ENCODE measurements around the gene FADS2. TPM values are rescaled to one million over a fixed set of nuclear protein-coding genes. Genes with fewer than 3 reads are reported as not detected.

FADS2 gene
- polyA plus RNA-seq, 4 donors, result 86.1 to 110 (median 94.1) TPM

DNA sequence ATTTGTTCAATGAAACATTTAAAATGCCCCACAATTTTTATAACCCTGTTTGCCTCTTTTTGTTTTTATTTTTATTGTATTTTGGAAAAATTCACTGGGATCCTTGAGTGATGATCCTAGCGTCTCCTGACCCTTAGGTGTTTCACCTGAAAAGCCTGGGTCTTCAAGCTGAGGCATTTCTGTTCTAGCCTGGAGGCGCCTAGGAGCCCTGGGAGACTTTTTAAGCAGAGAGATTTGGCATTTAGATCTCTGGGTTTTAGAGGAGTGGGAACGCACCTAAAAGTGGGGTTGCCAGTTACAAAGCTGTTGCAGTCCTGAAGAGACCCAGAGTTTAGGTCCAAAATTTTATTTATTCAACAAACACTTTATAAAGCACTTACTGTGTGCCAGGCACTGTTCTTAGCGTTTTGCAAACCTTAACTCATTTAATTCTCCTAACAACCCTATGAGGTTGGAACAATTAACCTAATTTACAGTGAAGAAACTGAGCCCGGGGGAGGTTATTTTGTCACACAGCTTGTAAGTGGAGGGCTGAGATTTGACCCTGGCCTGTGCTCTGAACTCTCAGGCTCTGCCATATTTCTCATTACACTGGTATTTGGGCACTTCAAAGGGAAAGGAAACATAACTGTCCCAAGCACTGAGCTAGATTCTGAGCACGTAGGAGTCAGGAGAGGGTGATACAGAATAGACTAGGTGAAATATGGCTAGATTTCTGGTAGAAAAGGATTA lies 10.5 kb upstream of the FADS2 start:
- DNase-seq (ENCODE audit: low read depth in 4 of 4, low spot score in 3 of 4), result no peak

DNA sequence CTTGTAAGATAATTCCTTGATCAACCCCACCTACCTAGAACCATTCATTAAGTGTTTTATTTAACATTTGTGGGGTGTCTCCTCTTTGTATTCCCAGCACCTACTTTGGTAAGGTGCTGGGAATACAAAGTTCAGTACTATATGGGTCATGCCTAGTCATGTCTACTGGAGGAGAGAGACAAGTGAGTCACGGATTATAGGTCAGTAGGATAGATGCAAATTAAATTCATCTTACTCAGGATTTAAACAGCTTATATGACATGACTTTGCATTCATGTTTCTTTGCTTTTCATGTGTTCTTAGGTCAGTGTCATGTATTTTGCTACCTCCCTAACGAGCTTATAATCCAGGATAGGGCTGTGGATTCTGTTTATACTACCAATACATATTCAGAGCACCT lies 7.9 kb upstream of the FADS2 start:
- DNase-seq (ENCODE audit: low read depth in 4 of 4, low spot score in 3 of 4), result no peak

DNA sequence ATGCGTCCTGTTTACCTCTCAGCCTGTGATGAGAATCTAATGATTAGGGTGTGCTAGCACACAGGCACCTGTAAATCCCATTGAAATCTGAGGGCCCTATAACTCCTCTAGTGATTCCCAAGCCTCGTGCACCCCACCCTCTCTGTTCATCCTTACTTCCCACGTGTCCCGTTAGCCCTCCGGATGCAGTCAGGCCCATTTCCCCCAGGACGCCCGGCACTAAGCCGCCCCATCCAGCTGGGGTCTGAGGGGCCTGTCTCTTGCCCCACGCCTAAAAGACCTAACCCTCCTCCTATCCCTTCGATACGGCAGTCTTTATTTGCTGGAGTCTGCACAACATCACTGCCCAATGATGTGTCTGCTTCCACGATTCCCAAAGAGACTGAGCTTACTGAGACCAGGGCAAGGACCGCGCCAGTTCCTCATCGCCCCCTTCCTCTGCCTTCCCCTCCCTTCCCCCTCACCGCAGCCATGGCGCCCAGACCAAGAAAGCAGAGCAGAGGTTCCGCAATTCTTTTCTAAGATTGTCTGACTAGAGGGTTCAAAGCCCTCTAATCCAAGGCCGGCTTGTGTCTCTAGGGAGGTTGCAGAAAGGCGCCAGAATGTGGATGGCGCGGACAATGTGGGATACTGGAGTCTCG lies 1.1 kb upstream of the FADS2 start:
- no peak for DNase-seq (ENCODE audit: low read depth in 4 of 4, low spot score in 3 of 4)

DNA sequence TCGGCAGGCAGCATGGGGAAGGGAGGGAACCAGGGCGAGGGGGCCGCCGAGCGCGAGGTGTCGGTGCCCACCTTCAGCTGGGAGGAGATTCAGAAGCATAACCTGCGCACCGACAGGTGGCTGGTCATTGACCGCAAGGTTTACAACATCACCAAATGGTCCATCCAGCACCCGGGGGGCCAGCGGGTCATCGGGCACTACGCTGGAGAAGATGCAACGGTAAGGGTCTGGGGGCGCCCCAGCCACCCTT lies 204 bp downstream of the FADS2 start:
- DNase-seq (ENCODE audit: low read depth in 4 of 4, low spot score in 3 of 4), result no peak

DNA sequence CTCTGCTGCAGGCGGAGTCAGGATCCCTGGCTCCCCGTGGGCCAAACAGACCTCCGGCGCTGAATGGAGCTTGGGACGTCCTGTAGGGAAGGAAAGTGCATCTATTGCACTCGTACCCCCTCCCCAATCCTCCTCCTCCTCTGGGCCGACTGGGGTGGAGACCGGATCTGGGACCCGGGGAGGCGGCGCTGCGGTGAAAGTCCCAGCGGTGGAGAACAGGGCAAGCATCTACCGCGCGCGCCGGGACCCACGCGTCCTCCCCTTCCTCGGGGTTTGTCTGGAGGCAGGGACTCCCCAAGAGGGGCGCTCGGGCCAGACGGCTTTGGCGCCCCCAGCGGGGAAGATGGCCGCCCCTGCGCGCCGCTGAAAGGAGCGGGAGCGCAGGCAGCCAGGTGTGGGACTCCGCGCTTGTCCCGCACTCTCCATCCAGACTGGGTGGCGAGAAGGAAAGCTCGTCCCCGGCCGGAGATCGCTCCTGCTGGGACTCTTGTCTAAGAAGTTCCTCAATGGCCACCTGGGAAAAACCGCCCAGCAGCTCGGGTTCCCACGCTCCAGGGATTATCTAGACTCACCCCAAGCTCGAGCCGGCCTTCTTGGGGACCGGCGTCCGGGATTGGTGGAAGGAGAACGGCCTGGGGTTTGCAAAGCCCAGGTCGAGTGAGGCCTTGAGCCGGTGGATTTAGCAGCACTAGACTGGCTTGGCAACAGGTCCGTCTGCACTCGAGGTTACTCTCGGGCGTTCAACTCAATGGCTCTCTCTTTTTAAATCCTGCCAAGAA lies 718 bp downstream of the FADS2 start:
- no peak for DNase-seq (ENCODE audit: low read depth in 4 of 4, low spot score in 3 of 4)

DNA sequence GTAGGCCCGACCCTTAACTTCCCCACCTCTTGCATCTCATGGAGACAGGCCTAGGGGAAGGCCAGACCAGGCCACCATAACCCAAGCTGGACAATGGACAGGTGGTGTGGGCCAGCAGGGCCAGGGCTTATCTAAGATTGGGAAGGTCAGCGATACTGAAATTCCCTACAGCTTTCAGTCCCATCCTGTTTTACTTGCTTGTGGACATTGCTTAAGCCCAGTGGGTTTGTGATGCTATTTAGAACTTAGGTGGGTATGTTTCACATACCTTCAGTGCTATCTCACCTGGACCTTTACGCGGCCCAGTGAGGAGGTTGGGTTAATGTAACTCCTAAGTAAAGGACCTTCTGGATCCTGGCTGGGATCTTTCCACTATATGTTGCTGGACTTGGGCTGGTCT lies 1.7 kb downstream of the FADS2 start:
- no peak for DNase-seq (ENCODE audit: low read depth in 4 of 4, low spot score in 3 of 4)

DNA sequence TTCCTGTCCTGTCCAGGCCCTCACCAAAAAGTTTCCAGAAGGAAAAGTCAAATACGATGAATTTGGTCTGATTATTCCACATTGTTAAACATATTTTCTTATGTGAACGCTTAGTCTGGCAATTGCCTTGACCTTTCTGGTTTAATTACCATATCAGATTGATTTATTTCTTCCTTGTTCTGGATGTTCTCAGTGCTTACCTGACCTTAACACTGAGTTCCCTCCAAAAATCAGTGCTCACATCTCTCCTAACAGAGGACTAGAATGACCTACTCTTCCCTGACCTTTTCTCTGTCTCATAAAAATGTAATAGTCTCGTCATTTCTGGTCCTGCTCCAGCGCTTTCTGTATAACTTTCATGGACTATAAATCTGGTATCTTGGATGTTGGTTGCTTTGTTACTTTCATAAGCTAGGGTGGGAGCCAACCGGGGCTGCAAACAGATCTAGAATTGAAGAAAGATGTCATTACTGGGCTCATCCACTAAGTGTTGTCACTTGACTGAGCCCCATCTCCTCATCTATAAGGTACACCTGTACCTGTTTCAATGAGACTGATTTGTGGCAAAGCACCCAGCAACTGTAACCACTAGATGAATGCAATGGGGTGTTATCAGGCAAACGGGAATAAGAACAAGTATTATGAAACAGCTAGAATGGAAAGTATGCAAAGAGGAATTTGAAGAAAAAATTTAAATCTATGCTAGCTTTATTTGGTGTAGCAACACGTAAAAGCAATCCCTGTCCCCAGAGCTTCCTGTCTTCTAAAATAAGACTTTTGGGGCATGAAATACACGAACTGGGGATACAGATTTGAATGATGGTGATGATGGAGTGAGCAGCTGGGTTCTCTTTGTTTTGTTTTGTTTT lies 2.4 kb downstream of the FADS2 start:
- DNase-seq (ENCODE audit: low read depth in 4 of 4, low spot score in 3 of 4), result no peak

DNA sequence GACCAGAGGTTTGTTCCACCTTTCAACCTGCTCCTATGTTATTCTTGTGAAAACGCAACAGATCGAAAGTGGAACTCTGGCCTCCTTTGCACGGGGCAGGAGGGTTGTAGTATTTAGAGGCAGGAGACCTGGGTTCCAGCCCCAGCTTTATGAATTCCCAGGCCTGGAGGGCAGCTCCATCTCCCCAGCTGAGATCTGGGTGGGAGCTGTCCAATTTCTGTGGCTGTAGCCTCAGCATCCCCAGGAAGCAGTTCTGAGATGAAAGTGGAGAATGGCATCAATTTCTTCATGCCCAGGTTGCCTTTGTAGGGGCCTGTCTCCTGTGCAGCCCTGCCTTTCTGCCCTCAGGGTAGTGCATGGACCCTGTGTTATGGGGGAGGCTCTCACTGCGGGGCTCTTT lies 4.1 kb downstream of the FADS2 start:
- no peak for DNase-seq (ENCODE audit: low read depth in 4 of 4, low spot score in 3 of 4)

DNA sequence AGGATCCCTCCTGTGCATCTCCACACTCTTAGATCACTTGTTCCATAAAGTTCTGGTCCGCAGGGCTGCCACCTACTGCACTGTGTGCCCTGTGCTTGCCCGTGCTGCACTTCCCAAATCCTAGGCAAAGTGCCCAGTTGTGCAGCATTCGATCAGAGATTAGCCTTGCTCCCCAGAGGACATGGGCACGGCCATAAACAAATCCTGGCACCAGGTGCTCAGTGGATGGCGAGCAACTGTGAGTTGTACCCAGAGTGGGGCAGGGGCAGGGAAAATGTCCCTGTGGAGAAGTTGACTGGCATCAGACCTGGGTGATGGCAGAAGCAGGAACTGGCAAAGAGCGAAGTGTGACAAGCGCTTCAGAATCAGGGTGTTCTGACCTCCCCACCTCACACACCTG lies 4.7 kb downstream of the FADS2 start:
- no peak for DNase-seq (ENCODE audit: low read depth in 4 of 4, low spot score in 3 of 4)

DNA sequence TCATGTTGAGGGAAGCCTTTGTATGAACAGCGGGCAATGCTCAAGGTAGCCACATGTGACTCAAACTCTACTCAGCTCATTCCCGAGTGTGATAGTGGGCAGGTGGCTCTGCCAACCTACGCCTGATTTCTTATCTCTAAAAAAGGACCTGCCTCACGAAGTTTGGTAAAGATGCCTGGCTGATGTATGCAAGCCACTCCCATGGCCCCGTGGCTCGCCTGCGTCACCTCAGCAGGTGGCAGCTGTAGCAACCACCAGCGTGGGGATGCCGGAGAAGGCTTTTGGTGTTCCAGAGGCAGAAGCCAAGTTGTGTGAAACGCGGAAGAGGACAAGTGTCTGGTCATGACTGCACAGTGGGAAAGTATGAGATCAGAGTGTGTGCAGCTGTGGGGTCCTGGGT lies 5.4 kb downstream of the FADS2 start:
- no peak for DNase-seq (ENCODE audit: low read depth in 4 of 4, low spot score in 3 of 4)

DNA sequence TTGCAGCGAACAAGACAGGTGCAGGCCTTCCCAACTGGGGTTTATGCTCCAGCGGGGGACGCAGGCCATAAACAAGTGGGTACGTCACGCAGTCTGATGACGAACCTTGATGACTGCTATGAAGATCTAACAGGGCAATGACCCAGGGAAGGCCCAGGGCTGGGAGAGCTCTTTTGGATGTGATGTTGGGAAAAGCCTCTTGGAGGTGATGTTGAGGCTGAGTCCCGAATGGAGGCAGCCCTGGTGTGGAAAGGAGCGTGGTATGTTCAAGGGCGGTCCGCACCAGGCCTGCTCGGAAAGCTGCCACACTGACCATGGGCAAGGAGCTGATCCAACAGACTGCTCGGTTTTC lies 5.8 kb downstream of the FADS2 start:
- no peak for DNase-seq (ENCODE audit: low read depth in 4 of 4, low spot score in 3 of 4)

DNA sequence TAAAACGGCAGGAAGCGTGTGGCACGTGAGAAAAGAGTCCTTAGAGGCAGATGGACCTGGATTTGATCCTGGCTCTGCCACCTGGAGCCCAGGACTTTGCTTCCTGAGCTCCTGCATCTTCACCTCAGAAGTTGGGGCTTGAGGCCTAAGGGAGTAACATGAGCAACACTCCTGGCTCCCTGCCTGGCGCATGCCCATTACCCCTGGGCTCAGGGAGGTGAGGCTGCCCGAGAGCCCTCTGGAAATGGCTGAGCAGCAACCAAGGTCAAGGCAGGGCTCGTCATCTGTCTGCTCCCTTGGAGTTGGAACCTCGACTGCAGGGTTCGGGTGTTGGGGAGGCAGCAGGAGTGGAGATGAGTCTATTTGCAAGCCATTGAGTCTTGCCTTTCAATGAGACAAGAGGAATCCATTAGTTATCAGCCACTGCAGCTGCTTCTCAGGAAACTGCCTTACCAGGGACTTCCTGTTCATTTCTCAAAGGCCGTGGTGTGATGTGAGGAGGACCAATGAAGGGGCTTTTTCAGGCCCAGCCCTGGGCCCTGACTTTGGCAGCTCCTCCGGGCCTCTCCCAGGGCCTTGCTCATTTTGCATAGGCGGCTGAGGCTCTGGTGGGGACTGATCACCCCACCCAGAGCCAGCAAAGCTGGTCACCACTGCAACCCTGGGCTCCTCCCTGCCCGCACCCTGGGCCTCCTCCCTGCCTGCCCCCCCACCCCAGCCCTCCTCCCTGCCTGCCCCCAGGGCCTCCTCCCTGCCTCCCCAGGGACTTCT lies 6.4 kb downstream of the FADS2 start:
- DNase-seq (ENCODE audit: low read depth in 4 of 4, low spot score in 3 of 4), result no peak

DNA sequence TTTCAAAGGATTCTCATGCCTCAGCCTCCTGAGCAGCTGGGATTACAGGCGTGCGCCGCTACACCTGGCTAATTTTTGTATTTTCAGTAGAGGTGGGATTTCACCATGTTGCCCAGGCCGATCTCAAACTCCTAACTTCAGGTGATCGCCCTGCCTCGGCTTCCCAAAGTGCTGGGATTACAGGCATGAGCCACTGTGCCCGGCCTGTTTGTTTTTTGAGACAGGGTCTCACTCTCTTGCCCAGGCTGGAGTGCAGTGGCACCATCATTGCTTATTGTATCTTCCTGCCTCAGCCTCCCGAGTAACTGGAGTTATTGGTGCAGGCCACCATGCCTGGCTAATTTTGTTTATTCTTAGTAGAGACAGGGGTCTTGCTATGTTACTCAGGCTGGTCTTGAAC lies 8.1 kb downstream of the FADS2 start:
- no peak for DNase-seq (ENCODE audit: low read depth in 4 of 4, low spot score in 3 of 4)

DNA sequence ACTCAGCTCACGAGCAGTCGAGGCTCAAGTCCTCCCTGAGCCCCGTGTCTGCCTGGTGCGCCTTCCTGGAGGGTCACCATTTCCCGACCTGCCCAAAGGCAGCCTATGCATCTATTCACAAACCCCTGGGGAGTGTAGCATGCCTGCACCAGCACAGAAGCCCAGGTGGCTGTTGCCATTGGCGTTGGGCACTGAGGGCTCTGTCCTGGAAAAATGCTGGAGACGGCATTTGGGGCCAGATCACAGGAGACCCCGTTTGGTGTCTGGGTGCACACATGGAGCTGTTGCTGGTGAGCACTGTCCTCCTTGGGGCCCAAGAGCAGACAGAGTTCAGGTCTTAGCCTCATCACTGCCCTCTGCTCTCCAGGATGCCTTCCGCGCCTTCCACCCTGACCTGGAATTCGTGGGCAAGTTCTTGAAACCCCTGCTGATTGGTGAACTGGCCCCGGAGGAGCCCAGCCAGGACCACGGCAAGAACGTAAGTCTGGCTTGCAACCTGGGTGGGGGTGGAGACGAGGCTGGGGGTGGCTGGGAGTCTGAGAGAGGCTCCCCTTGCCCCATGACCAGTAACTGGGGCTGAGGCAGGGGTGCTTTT lies 9.4 kb downstream of the FADS2 start:
- DNase-seq (ENCODE audit: low read depth in 4 of 4, low spot score in 3 of 4), result no peak

DNA sequence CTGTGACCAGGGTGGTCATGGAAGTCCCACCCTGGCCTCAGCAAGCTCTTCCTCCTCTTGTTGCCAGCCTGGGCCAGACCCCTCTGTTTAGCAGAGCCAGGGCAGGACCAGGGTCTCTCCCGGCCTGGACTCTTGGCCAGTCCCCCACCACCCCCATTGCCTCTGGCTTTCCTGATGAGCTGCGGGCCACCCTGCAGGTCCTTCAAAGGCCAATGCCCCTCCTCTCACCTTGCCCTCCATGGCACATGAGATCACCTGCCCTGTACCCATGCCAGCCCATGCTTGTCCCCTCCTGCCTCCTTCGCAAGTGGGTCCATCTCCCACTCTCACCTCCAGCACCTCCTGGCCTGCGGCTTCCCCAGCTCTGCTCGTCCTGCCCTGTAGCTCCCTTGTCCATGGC lies 10.4 kb downstream of the FADS2 start:
- DNase-seq (ENCODE audit: low read depth in 4 of 4, low spot score in 3 of 4), result no peak

DNA sequence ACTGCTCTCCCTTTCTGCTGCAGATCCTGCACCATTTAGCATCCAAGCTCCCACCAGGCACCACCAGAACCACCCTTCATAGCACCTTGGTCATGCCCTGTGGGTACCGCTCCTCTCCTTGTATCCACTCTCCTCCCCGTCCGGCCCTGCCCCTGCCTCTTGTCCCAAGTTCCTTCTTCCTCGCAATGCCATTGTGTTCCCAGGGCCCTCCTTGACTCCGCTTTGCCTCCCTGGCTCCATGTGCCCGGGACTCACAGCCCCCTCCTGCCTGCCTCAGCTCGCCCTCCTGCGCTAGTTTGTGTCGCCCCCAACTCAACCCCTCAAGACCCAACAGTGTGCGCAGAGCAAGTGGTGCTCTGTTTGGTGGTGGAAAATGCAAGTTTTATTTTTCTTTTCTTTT lies 10.8 kb downstream of the FADS2 start:
- DNase-seq (ENCODE audit: low read depth in 4 of 4, low spot score in 3 of 4), result no peak

DNA sequence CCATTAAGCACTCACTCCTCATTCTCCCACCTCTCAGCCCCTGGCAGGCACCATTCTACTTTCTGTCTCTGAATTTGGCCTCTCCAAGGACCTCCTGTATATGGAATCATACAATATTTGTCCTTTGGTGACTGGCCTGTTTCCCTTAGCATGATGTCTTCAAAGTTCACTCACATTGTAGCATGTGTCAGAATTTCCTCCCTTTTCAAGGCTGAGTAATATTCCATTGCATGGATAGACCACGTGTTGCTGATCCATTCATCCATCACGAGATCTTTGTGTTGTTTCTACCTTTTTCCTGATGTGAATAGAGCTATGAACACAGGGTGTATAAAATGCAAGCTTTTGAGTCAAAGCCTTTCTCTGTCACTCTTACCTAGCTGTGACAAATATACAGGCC lies 11.6 kb downstream of the FADS2 start:
- no peak for DNase-seq (ENCODE audit: low read depth in 4 of 4, low spot score in 3 of 4)

DNA sequence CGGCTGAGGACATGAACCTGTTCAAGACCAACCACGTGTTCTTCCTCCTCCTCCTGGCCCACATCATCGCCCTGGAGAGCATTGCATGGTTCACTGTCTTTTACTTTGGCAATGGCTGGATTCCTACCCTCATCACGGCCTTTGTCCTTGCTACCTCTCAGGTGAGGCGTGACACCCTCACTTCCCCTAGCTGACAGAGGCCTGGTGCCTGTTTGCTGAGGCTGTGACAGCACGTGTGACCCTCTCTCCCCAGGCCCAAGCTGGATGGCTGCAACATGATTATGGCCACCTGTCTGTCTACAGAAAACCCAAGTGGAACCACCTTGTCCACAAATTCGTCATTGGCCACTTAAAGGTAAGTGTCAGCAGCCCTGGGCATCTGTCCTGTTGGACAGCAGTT lies 12.3 kb downstream of the FADS2 start:
- DNase-seq (ENCODE audit: low read depth in 4 of 4, low spot score in 3 of 4), result no peak

DNA sequence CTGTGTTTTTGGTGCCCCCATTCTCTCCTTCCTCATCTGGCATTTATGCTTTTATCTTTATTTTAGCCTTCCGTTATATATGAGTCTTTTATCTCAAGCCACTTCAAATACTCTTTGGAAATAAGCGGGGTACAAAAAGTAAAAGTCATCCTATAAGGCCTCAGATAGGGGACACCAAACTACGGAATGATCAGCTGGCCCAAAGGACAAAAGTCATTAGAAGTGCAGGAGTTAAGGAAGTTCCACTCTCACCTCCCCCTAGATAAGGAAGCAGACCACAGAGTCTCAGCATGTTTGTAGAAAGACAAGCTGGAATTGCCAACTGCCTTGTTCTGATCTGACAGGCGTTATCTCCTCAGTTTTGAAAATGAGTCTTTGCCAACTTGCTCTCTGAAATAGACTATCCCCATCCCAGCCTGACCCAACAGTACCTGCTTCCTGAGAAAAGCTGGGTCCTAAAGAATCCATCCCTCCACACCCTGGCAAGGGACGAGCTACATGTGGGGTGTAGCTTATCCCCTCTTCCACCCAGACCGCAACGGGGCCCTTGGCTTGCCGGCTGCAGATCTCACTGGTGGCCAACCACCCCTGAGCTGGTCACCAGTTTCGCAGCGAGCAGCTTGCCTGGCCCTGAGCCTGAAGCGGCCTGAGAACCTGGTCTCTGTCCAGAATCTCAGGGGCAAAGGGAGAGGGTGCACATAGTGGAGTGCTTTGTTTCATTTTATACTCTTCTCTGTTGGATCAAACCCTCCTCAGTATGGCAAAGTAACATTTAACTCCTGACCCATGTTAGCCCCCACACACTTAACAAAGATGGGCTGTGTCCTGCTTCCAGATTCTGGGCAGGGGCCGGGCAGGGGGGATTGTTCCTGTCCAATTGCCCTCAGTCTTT lies 13.8 kb downstream of the FADS2 start:
- DNase-seq (ENCODE audit: low read depth in 4 of 4, low spot score in 3 of 4), result no peak

All from right renal pelvis (tissue), 4 donors.